Stimulated activated CD8-positive, alpha-beta memory T cell treated with anti-CD3 and anti-CD28 coated beads, Interleukin-12 subunit alpha, Interleukin-12 subunit beta, amount 100 ng/mL, for 4 hours (primary cell): ENCODE measurements around the gene CHST8.

Source experiments
- DNase-seq: peaks from one replicate; pipeline ENCODE4 v3.0.0-alpha.2; 2020; ENCODE audit warnings: low read depth

CHST8 gene

DNA sequence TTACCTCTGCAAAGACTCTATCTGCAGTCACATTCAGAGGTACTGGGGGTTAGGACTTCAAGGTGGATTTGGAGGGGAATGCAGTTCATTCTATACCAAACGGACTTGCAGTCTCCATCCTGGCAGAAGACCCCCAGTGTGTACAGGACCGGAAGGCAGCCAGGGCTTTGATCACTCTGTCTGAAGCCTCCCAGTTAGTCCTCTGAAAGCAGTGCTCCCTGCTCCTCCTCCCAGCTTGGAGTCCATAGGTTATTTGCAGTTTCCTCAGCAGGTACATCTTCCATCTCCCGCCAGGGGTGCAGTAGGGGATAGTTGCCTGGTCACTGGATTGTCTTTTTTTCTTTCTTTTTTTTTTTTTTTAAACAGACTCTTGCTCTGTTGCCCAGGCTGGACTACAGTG, 96.1 kb downstream of the CHST8 start:
- DNase-seq, result no peak

- DNase-seq, result no peak
These were observed 97.0 kb downstream of the CHST8 start for GRCh38 chr19:33718651-33719254.

GRCh38 chr19:33719366-33720154, 97.8 kb downstream of the CHST8 start:
- no peak for DNase-seq

- no peak for DNase-seq
These were observed 98.4 kb downstream of the CHST8 start for GRCh38 chr19:33720155-33720493.

DNA sequence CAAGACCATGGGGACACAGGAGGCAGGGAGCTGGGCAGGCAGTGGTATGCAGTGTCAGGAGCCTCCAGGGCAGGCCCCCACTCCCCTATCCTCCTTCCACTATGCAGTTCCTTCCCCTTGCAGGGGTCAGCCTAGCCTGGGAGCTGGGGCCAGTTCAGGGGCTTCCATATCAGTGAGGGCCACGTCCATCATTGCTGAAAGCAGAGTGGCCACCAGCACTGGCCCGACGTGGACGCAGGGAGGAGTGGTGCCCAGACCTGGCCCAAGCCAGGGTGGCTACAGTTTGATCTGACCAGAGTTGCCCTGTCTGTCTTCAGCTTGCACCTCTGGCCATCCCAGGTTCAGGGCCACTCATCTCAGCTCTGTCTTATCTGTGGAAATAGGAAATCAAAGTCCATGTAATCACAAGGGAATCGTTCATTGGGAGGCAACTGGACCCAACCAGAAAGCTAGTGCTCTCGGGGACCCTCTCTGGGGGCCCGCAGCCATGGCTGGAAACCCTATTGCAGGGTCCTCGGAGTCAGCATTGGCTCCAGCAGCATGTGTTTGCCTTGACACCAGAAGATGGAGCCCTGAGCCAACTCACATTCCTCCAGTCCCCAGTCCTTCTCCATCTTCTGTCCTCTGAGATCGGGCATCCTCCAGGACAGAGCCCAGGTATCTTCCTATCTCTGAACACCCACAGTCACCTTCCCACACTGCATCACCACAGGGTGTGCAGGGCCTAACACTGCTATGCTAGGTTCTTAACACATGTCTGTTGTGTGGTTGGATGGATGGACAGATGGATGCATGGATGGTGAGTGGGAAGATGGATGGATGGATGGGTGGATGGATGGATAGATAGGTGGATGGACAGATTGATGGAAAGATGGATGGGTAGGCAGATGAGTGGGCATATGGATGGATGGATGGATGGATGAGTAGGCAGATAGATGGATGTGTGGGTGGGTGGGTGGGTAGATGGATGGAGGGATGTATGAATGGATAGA, 99.2 kb downstream of the CHST8 start:
- DNase-seq, result no peak

- DNase-seq, result no peak
These were observed 100.1 kb downstream of the CHST8 start for GRCh38 chr19:33721735-33722297.

DNA sequence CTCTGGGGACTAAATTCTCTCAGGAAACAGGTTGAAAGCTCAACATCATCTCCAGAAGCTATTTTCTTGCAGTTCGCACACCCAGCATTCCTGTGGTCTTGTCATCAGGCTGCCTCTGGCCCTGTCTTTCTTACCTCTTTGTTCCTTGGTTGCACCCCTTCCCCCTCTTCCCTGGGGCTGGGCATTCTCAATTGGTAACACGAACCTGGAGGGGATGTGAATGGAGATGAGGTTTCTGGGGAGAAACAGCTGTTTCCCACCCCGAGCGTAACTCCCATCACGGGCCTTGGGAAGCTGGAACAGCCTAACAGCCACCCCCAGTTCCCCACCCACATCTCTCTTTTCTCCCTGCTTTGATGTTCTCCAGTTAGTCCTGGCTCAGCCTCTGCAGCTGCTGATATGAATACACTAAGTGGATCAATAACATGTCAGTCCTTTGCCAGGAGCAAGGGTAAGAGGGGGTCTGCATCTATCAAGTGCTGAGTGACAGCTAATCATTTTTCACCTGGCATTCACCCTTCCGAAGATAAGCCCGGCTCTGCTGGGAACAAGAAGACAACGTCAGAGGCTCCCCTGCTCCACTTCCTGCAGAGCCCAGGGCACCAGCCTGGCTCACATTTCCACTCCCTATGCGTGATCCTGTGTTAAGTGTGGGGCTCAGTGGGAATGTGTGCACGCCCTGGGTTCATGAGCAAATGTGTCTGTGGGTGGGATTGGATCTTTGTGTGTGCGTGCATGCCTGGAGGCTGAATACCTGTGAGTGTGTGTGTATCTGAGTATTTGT, 100.9 kb downstream of the CHST8 start:
- DNase-seq, result no peak

- DNase-seq, result no peak
These were observed 101.8 kb downstream of the CHST8 start for GRCh38 chr19:33723512-33723911.

DNA sequence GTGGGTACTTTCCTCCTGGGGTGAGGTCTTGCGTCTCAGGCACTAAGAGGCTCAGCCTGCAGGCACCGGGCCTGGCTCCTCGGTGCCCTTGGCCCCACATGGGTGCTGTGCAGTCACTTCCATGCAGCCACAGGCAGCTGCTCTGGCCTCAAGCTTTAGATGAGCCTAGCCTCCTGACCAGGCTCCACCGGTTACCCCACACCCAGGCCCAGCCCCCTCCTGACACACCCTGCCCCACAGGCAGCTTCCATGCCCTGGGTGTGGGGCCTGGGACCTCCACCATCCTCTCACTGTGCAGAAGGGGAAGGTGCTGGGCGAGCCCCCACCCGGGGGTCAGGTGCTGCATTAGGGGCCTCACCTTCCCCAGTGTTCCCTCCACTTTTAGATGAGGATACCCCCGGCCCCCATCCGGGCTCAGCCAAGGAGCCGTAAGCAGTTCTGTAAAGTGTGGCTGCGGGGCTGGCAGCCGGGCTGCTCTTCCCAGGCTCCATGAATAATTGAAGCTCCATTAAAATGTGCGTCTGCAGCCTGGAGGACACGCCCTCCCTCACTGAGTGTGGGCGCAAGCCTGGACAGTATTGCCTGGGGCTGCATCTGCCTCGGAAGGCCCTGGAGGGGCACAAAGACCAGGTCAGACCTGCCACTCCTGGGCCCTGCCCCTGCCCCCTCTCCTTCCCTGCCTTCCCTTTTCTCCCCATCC, 102.4 kb downstream of the CHST8 start:
- DNase-seq, result no peak

DNA sequence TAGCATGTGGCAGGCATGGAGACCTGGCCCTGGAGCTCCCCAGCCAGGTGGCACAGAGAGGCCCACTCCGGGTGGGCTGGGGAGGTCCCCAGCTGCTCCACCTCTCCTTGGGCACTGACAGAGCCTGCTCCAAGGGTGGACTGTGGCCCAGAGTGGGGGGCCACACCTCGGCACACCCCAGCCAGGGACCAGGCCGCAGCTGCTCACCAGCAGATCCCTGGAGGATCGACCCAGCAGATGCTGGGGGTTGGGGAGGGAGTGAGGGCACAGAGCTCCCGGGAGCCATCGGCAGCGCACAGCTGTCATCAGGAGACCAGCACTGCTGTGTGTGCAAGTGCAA, 102.9 kb downstream of the CHST8 start:
- DNase-seq, result no peak

DNA sequence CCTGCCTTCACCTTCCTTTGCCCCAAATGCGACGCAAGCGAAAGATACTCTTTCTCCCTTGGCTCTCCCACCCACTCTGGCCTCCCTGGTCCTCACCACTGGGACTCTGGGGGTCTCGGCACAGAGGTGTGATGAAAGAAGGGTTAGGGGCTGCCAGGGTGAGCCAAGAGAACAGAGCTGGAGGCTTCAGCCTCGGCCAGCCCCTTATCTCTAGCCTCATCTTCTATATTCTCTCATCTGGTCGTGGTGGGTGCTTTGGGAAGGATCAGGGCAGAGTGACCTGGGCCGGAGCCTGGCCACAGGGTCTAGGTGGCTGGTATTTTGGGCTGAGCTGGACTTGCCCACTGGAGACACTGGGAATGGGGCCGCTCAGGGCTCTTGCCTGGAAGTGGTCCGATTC, 103.8 kb downstream of the CHST8 start:
- no peak for DNase-seq

- DNase-seq, result no peak
These were observed 105.0 kb downstream of the CHST8 start for GRCh38 chr19:33726756-33727155.

DNA sequence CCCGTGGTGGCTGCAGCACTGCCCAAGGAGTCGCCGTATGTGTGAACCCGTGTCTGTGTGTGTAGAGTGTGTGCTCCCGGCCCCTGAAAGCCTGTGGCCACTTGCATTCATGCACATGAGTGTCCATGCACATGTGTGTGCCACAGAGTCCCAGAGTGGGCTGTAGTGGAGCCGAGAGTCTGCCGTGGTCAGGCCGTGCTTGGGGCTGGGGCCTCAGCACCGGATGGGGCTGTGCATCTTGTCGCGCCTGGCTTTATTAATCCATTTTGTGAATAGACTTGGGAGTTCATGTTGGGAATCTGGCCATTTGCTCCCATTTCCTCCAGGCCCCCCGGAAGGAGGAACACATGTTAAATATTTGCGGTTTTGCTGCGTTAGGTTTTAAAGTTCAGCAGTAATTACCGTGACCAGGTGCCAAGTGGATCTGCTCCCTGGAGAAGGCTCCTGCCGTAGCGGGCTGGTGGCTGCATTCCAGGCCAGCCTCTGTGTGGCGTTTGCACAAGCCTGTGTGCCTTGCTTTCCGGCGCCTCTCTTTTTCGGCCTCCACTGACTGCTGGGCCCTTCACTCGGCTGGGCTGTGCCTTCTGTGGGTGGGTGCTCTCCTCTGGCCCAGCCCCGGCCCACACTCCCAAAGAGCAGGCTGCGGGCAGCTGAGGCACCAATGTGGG, 105.7 kb downstream of the CHST8 start:
- no peak for DNase-seq

GRCh38 chr19:33728141-33728540, 106.4 kb downstream of the CHST8 start:
- DNase-seq, result no peak

- no peak for DNase-seq
These were observed 109.3 kb downstream of the CHST8 start for GRCh38 chr19:33730858-33731607.

DNA sequence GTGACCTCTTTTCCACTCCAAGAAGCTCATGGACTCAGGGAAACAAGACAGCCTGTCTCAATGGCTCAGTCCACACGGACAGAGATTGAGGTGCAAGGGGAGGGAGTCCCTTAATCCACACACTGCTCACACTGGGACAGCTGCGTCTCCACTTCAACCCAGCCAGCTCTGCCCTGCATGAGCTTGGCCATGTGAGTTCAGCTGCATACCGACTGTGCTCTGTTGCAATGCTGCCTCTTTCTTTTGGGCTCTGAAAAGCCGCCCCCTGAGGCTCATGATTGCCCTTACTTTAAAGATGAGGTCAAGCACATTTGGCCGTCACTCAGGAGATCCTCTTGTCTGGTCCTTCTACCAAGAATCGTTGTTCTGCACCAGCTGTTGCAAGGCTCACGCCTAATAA, 110.1 kb downstream of the CHST8 start:
- DNase-seq, result no peak

DNA sequence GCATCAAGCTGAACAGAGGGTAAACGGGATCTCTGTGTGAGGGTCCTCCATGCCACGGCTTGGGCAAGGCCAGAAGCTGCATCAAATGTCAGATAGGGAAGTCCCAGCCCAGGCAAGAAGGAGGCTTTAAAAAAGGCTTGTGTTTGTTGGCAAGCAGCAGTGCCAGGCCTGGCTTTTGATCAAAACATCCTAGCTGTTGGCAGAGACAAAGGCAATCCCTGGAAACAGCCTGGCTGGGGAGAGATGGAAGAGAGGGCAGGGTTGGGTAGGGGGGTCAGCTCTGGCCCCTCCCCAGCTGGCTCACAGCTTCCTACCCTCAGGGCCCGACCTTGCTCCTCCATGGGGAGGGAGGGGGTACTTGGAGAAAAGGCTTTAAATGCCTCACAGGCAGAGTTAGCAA, 113.2 kb downstream of the CHST8 start:
- DNase-seq, result no peak

DNA sequence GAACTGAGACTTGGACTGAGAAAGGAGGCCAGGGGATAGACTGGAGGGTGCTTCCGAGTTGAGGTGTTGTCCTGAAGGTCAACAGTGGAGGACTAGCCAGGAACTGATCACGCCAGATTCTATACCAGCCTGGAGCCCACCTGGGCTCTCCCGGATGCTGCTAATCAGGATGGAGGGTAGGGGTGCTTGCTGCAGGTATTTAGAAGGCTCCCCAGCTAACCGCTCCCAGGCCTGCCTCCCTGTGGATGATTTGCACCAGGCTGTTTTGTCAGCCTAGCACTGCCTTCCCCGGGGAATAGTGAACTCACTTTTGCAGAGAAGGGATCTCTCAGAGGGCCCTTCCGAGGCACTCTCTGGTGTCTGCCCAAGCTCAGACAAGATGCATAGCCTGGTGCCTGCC, 114.4 kb downstream of the CHST8 start:
- DNase-seq, result no peak

GRCh38 chr19:33736787-33737186, 115.0 kb downstream of the CHST8 start:
- no peak for DNase-seq
